GM23338 (cell line): ENCODE data around the gene DLG2. TPM values are rescaled to one million over a fixed set of nuclear protein-coding genes. Genes with fewer than 3 reads are reported as not detected.

Experiments
- ATAC-seq: fragments of 200-7000 bp; cut with Tn5 transposase; 3 replicates; pipeline ENCODE4 v1.9.1; 2020
- DNase-seq: peaks from one replicate; pipeline ENCODE4 v3.0.0-alpha.2; 2015; ENCODE audit warnings: low spot score
- H2AFZ ChIP-seq: fragments of 200-600 bp; sonication (generic); 2 replicates; pipeline ENCODE4 v1.8.0; 2016; ENCODE audit warnings: antibody characterized with exemption, mild to moderate bottlenecking, moderate library complexity
- H3F3A ChIP-seq: fragments of 200-600 bp; sonication (generic); replicated peaks from 2 replicates; pipeline ENCODE4 v1.8.0; 2017; ENCODE audit warnings: antibody characterized with exemption, mixed run types, low read depth
- H3K27ac ChIP-seq: fragments of 200-600 bp; sonication (generic); 2 replicates; pipeline ENCODE4 v1.6.1; 2016; ENCODE audit warnings: low read depth
- H3K27me3 ChIP-seq: fragments of 200-600 bp; sonication (generic); 2 replicates; pipeline ENCODE4 v1.8.0; 2016; ENCODE audit warnings: mild to moderate bottlenecking, mixed run types, moderate library complexity; ENCODE audit not compliant: insufficient read depth
- H3K36me3 ChIP-seq: fragments of 200-600 bp; sonication (generic); 2 replicates; pipeline ENCODE4 v1.8.0; 2016; ENCODE audit warnings: mild to moderate bottlenecking; ENCODE audit not compliant: insufficient read depth
- H3K4me1 ChIP-seq: fragments of 200-600 bp; sonication (generic); 2 replicates; pipeline ENCODE4 v1.8.0; 2016; ENCODE audit warnings: mild to moderate bottlenecking, moderate library complexity; ENCODE audit not compliant: insufficient read depth
- H3K4me2 ChIP-seq: fragments of 200-600 bp; sonication (generic); 2 replicates; pipeline ENCODE4 v1.7.1; 2017; ENCODE audit warnings: mixed run types
- H3K4me3 ChIP-seq: fragments of 200-600 bp; sonication (generic); 2 replicates; pipeline ENCODE4 v1.6.1; 2016; ENCODE audit warnings: mixed run types
- H3K79me2 ChIP-seq: fragments of 200-600 bp; sonication (generic); replicated peaks from 2 replicates; pipeline ENCODE4 v1.8.0; 2017; ENCODE audit warnings: mild to moderate bottlenecking; ENCODE audit not compliant: insufficient read depth
- H3K9me2 ChIP-seq: fragments of 200-600 bp; sonication (generic); 2 replicates; pipeline ENCODE4 v1.8.0; 2017; ENCODE audit not compliant: insufficient read depth
- H4K20me1 ChIP-seq: fragments of 200-600 bp; sonication (generic); replicated peaks from 2 replicates; pipeline ENCODE4 v1.8.0; 2017; ENCODE audit warnings: mild to moderate bottlenecking; ENCODE audit not compliant: insufficient read depth
- H3K27ac Mint-ChIP-seq: 2 replicates; pipeline ENCODE4 v1.8.0; 2020; ENCODE audit warnings: inconsistent platforms, mild to moderate bottlenecking, moderate library complexity, mixed read lengths
- H3K27me3 Mint-ChIP-seq: 3 replicates; pipeline ENCODE4 v1.8.0; 2022; ENCODE audit warnings: low read depth, mild to moderate bottlenecking, moderate library complexity, mixed read lengths, inconsistent platforms; ENCODE audit not compliant: insufficient read depth, poor library complexity
- H3K36me3 Mint-ChIP-seq: 3 replicates; pipeline ENCODE4 v1.8.0; 2021; ENCODE audit warnings: low read depth, mild to moderate bottlenecking, inconsistent platforms, moderate library complexity, mixed read lengths
- H3K4me1 Mint-ChIP-seq: 3 replicates; pipeline ENCODE4 v1.8.0; 2020; ENCODE audit warnings: mild to moderate bottlenecking, inconsistent platforms, mixed read lengths
- H3K4me3 Mint-ChIP-seq: 3 replicates; pipeline ENCODE4 v1.8.0; 2021; ENCODE audit warnings: moderate library complexity, mild to moderate bottlenecking, inconsistent platforms, mixed read lengths
- H3K9me3 Mint-ChIP-seq: 3 replicates; pipeline ENCODE4 v1.8.0; 2020; ENCODE audit warnings: moderate library complexity, mild to moderate bottlenecking, inconsistent platforms, mixed read lengths
- CREB1 ChIP-seq: fragments of 250-450 bp; sonication (Bioruptor Pico); IDR thresholded peaks from 2 replicates; pipeline ENCODE4 v1.5.0; 2020; ENCODE audit warnings: low read depth, mild to moderate bottlenecking, moderate library complexity
- EZH2phosphoT487 ChIP-seq: fragments of 200-600 bp; sonication (generic); IDR thresholded peaks from one replicate; pipeline ENCODE4 v1.8.1; 2018; ENCODE audit warnings: antibody characterized with exemption; ENCODE audit not compliant: unreplicated experiment
- JUNB ChIP-seq: IDR thresholded peaks from one replicate; pipeline ENCODE4 v1.6.1; 2016; ENCODE audit warnings: antibody characterized with exemption; ENCODE audit not compliant: unreplicated experiment
- NANOG ChIP-seq: IDR thresholded peaks from 2 replicates; pipeline ENCODE4 v1.6.1; 2016; ENCODE audit warnings: antibody characterized with exemption, borderline replicate concordance
- POLR2AphosphoS5 ChIP-seq: IDR thresholded peaks from 2 replicates; pipeline ENCODE4 v1.6.1; 2016; ENCODE audit warnings: antibody characterized with exemption, low read depth
- STAT1 ChIP-seq: IDR thresholded peaks from one replicate; pipeline ENCODE4 v1.6.1; 2016; ENCODE audit warnings: antibody characterized with exemption; ENCODE audit not compliant: unreplicated experiment
- ZNF114 ChIP-seq: fragments of 250-450 bp; sonication (Bioruptor Pico); IDR thresholded peaks from 2 replicates; pipeline ENCODE4 v1.5.0; 2020; ENCODE audit warnings: mild to moderate bottlenecking, moderate library complexity
- polyA plus RNA-seq: library from polyadenylated mRNA; unstranded; fragments of >200 nt; fragmentation: Nextera tagmentation; extraction: Ambion mirVana; gene quantifications from 2 replicates; pipeline ENCODE4 v1.2.1, GENCODE V29; 2016
- total RNA-seq: library from RNA; depleted of rRNA; stranded (reverse); fragments of >200 nt; shearing (Covaris generic); gene quantifications from 2 replicates; pipeline ENCODE4 v1.2.3, GENCODE V29; 2014
- TF ChIP-seq, protein P1 (sequence below): IDR thresholded peaks from 2 replicates; pipeline ENCODE4 v1.6.1; 2016; ENCODE audit warnings: antibody characterized with exemption
- TF ChIP-seq, protein P2 (sequence below): IDR thresholded peaks from one replicate; pipeline ENCODE4 v1.6.1; 2018; ENCODE audit warnings: antibody characterized with exemption; ENCODE audit not compliant: unreplicated experiment
- TF ChIP-seq, protein P3 (sequence below): fragments of 250-450 bp; sonication (Bioruptor Pico); IDR thresholded peaks from 2 replicates; pipeline ENCODE4 v1.5.0; 2020; ENCODE audit warnings: mild to moderate bottlenecking, moderate library complexity

The DLG2 gene
- total and polyA plus RNA-seq, 2 experiments from 2014 or later = 19.8 to 21.5 TPM

DNA sequence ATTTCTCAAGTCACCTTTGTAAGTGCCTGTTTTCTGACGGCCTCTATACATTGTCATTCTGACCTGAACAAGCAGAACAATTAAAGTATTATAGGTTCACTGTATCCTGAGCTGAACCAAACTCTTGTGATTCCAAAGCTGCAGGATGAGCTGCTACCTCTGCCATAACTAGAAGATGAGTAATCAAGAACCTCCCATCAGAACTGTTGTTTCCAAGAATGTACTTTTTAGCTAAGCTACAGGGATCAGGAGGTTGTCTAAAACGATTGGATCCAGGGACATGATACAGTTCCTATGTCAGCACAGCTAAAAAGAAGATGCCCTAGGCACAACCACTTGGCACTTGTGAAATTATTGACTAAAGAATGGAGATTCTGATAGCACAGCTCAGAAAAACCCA, 2052.6 kb downstream of the DLG2 start (continued):
- no peak for TF ChIP-seq NANOG
- TF ChIP-seq CREB1 = no peak
- TF ChIP-seq, protein P1, sequence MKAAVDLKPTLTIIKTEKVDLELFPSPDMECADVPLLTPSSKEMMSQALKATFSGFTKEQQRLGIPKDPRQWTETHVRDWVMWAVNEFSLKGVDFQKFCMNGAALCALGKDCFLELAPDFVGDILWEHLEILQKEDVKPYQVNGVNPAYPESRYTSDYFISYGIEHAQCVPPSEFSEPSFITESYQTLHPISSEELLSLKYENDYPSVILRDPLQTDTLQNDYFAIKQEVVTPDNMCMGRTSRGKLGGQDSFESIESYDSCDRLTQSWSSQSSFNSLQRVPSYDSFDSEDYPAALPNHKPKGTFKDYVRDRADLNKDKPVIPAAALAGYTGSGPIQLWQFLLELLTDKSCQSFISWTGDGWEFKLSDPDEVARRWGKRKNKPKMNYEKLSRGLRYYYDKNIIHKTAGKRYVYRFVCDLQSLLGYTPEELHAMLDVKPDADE = no peak
- TF ChIP-seq, protein P2, sequence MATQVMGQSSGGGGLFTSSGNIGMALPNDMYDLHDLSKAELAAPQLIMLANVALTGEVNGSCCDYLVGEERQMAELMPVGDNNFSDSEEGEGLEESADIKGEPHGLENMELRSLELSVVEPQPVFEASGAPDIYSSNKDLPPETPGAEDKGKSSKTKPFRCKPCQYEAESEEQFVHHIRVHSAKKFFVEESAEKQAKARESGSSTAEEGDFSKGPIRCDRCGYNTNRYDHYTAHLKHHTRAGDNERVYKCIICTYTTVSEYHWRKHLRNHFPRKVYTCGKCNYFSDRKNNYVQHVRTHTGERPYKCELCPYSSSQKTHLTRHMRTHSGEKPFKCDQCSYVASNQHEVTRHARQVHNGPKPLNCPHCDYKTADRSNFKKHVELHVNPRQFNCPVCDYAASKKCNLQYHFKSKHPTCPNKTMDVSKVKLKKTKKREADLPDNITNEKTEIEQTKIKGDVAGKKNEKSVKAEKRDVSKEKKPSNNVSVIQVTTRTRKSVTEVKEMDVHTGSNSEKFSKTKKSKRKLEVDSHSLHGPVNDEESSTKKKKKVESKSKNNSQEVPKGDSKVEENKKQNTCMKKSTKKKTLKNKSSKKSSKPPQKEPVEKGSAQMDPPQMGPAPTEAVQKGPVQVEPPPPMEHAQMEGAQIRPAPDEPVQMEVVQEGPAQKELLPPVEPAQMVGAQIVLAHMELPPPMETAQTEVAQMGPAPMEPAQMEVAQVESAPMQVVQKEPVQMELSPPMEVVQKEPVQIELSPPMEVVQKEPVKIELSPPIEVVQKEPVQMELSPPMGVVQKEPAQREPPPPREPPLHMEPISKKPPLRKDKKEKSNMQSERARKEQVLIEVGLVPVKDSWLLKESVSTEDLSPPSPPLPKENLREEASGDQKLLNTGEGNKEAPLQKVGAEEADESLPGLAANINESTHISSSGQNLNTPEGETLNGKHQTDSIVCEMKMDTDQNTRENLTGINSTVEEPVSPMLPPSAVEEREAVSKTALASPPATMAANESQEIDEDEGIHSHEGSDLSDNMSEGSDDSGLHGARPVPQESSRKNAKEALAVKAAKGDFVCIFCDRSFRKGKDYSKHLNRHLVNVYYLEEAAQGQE = no peak
- TF ChIP-seq STAT1 = no peak
- TF ChIP-seq POLR2AphosphoS5 = no peak
- TF ChIP-seq JUNB = no peak
- TF ChIP-seq EZH2phosphoT487 = no peak
- TF ChIP-seq ZNF114 (CRISPR knock-in tag) = no peak

DNA sequence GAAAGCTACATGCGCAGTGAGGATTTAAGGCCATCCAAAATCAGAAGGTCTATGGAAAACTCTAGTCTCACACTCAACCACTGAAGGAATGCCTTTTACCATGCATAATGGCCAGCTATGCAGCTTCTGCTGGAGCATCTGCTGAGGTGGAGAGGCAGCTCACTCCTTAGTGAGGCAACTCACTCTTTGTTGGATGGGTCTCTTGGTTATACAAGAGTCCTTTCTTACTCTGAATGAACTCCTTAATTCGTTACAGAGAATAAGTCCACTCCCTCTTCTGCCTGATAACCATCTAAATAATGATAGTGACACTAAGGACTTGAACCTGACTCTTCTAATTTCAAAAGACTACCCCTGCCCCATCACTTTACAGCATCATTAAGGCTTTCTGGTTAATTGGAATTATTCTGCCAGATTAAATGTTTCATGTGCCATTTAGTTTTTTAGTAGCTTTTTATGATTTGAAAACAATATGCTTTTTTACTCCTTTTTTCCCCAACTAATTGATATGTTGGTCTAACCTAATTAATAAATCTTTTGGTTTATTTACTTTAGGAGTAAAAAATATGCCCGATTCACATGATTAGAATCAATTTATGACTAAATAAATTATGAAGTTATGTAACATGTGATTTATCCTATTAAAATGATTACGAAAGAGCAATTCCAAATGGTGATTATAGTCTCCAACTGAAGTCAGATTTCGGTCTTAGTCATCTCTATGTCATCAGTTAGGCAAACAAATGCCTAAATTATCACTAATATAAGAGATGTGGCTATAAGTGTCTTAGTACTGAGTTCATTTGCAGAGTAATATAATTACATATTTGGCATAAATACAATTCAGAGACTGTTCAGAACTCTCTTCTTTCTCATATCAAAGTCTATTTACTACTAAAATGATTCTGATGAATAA, 2054.3 kb downstream of the DLG2 start:
- H3K4me1 Mint-ChIP-seq = peaks cover 34% of the 10 kb centered on the region
- H3K36me3 ChIP-seq = no peaks in the 10 kb centered on the region
- H3K9me2 ChIP-seq = no peaks in the 10 kb centered on the region
- H3K4me3 ChIP-seq = no peak overlapping the region
- ATAC-seq (peak; percentile 33; the same call in 1 of the 3 replicates), DNase-seq (peak; percentile 17)
- H3K79me2 ChIP-seq = no peaks in the 10 kb centered on the region
- no peaks in the 10 kb centered on the region for H4K20me1 ChIP-seq
- H3K27me3 Mint-ChIP-seq = no peaks in the 10 kb centered on the region
- H3K36me3 Mint-ChIP-seq = no peaks in the 10 kb centered on the region
- H3K27ac Mint-ChIP-seq = no peak overlapping the region
- H3K4me1 ChIP-seq = peaks cover 13% of the 10 kb centered on the region; the same call in 1 of the 2 replicates
- H3F3A ChIP-seq = no peaks in the 10 kb centered on the region
- no peaks in the 10 kb centered on the region for H3K9me3 Mint-ChIP-seq
- no peak overlapping the region for H3K4me3 Mint-ChIP-seq
- H3K27ac ChIP-seq = no peak overlapping the region
- no peak overlapping the region for H2AFZ ChIP-seq
- no peaks in the 10 kb centered on the region for H3K27me3 ChIP-seq
- H3K4me2 ChIP-seq = no peak overlapping the region
- no peak for TF ChIP-seq JUNB
- no peak for TF ChIP-seq ZNF114 (CRISPR knock-in tag)
- no peak for TF ChIP-seq EZH2phosphoT487
- TF ChIP-seq CREB1 = no peak
- TF ChIP-seq POLR2AphosphoS5 = no peak
- no peak for TF ChIP-seq STAT1
- TF ChIP-seq, protein P1 = no peak
- TF ChIP-seq, protein P3, sequence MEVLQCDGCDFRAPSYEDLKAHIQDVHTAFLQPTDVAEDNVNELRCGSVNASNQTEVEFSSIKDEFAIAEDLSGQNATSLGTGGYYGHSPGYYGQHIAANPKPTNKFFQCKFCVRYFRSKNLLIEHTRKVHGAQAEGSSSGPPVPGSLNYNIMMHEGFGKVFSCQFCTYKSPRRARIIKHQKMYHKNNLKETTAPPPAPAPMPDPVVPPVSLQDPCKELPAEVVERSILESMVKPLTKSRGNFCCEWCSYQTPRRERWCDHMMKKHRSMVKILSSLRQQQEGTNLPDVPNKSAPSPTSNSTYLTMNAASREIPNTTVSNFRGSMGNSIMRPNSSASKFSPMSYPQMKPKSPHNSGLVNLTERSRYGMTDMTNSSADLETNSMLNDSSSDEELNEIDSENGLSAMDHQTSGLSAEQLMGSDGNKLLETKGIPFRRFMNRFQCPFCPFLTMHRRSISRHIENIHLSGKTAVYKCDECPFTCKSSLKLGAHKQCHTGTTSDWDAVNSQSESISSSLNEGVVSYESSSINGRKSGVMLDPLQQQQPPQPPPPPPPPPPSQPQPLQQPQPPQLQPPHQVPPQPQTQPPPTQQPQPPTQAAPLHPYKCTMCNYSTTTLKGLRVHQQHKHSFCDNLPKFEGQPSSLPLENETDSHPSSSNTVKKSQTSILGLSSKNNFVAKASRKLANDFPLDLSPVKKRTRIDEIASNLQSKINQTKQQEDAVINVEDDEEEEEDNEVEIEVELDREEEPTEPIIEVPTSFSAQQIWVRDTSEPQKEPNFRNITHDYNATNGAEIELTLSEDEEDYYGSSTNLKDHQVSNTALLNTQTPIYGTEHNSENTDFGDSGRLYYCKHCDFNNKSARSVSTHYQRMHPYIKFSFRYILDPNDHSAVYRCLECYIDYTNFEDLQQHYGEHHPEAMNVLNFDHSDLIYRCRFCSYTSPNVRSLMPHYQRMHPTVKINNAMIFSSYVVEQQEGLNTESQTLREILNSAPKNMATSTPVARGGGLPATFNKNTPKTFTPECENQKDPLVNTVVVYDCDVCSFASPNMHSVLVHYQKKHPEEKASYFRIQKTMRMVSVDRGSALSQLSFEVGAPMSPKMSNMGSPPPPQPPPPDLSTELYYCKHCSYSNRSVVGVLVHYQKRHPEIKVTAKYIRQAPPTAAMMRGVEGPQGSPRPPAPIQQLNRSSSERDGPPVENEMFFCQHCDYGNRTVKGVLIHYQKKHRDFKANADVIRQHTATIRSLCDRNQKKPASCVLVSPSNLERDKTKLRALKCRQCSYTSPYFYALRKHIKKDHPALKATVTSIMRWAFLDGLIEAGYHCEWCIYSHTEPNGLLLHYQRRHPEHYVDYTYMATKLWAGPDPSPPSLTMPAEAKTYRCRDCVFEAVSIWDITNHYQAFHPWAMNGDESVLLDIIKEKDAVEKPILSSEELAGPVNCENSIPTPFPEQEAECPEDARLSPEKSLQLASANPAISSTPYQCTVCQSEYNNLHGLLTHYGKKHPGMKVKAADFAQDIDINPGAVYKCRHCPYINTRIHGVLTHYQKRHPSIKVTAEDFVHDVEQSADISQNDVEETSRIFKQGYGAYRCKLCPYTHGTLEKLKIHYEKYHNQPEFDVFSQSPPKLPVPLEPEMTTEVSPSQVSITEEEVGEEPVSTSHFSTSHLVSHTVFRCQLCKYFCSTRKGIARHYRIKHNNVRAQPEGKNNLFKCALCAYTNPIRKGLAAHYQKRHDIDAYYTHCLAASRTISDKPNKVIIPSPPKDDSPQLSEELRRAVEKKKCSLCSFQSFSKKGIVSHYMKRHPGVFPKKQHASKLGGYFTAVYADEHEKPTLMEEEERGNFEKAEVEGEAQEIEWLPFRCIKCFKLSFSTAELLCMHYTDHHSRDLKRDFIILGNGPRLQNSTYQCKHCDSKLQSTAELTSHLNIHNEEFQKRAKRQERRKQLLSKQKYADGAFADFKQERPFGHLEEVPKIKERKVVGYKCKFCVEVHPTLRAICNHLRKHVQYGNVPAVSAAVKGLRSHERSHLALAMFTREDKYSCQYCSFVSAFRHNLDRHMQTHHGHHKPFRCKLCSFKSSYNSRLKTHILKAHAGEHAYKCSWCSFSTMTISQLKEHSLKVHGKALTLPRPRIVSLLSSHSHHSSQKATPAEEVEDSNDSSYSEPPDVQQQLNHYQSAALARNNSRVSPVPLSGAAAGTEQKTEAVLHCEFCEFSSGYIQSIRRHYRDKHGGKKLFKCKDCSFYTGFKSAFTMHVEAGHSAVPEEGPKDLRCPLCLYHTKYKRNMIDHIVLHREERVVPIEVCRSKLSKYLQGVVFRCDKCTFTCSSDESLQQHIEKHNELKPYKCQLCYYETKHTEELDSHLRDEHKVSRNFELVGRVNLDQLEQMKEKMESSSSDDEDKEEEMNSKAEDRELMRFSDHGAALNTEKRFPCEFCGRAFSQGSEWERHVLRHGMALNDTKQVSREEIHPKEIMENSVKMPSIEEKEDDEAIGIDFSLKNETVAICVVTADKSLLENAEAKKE (CRISPR knock-in tag) = no peak
